Adrenal gland (tissue), 5 donors: ENCODE data around the gene TFPI2.

Experiments used
- CTCF ChIP-seq, 6 experiments: fragments of 450-650 bp in 4 of 6; fragments of 200-600 bp in 2 of 6; sonication (generic) in 1 of 6; IDR thresholded peaks; 1 replicate in 5 of 6; 2 replicates in 1 of 6; pipeline versions ENCODE4 v1.5.1 to v1.8.0; 2016 to 2021; ENCODE audit warnings: antibody characterized with exemption in 6 of 6, mild to moderate bottlenecking in 2 of 6, moderate library complexity in 1 of 6
- POLR2A ChIP-seq, 2 donors: fragments of 450-650 bp; IDR thresholded peaks; one replicate each; pipeline ENCODE4 v1.6.1; 2017; ENCODE audit warnings: antibody characterized with exemption in 2 of 2, mild to moderate bottlenecking in 2 of 2, moderate library complexity in 1 of 2
- donor health status: DM: no; HTN: no; CAD: no.

GRCh38 chr7:93890464-93891068 is at the start of gene TFPI2:
- TF ChIP-seq CTCF (IDR thresholded peaks at IDR 0.05), result no peak
- no peak for TF ChIP-seq POLR2A (IDR thresholded peaks at IDR 0.05)
